ENCODE results near the gene PDZRN4. TPM values are rescaled to one million over a fixed set of nuclear protein-coding genes. Genes with fewer than 3 reads are reported as not detected.

PDZRN4 gene
- total RNA-seq, 1 experiment from 2014 or later = not detected

- Histone ChIP-seq H3K36me3 (ENCODE audit: insufficient read depth, low read length, poor library complexity, severe bottlenecking) (no peaks in the 10 kb centered on the region), H3K27ac (ENCODE audit: low read depth, low read length, poor library complexity, severe bottlenecking) (no peak overlapping the region), H3K4me3 (ENCODE audit: low read depth, low read length, poor library complexity, severe bottlenecking) (no peak overlapping the region), H3K9me3 (ENCODE audit: low read depth, low read length, poor library complexity, severe bottlenecking) (no peaks in the 10 kb centered on the region), H3K27me3 (replicated peaks; ENCODE audit: insufficient read depth, low read depth, low read length, poor library complexity) (no peaks in the 10 kb centered on the region), H3K4me1 (ENCODE audit: insufficient read depth, low read length, poor library complexity, severe bottlenecking) (no peaks in the 10 kb centered on the region)
- POLR2A ChIA-PET (ENCODE audit: low non-redundant PET) = no interaction called here
- BruUV-seq (replicated peaks) = no TSS peak
- CTCF ChIA-PET = no interaction called here
- intact Hi-C loops (cut with micrococcal nuclease; ENCODE audit: unreplicated experiment) = no loop called here
- no peak for DNase-seq (ENCODE audit: low spot score)
- TF ChIP-seq CTCF (conservative IDR thresholded peaks at IDR 0.05; ENCODE audit: low read depth, low read length) (no peak), EZH2 (IDR thresholded peaks at IDR 0.05; ENCODE audit: borderline replicate concordance, low read depth, low read length, poor library complexity, severe bottlenecking) (no peak)
These were observed 145.9 kb downstream of the PDZRN4 start for GRCh38 chr12:41333974-41334373.

GRCh38 chr12:41334390-41334789, 146.3 kb downstream of the PDZRN4 start:
- H3K4me1 ChIP-seq (ENCODE audit: insufficient read depth, low read length, poor library complexity, severe bottlenecking) = no peaks in the 10 kb centered on the region
- H3K9me3 ChIP-seq (ENCODE audit: low read depth, low read length, poor library complexity, severe bottlenecking) = no peaks in the 10 kb centered on the region
- intact Hi-C loops (cut with micrococcal nuclease; ENCODE audit: unreplicated experiment) = no loop called here
- POLR2A ChIA-PET (ENCODE audit: low non-redundant PET) = no interaction called here
- no peak for DNase-seq (ENCODE audit: low spot score)
- no peak overlapping the region for H3K27ac ChIP-seq (ENCODE audit: low read depth, low read length, poor library complexity, severe bottlenecking)
- BruUV-seq (replicated peaks) = no TSS peak
- no peaks in the 10 kb centered on the region for H3K27me3 ChIP-seq (replicated peaks; ENCODE audit: insufficient read depth, low read depth, low read length, poor library complexity)
- CTCF ChIA-PET = no interaction called here
- TF ChIP-seq CTCF (conservative IDR thresholded peaks at IDR 0.05; ENCODE audit: low read depth, low read length) = no peak
- TF ChIP-seq EZH2 (IDR thresholded peaks at IDR 0.05; ENCODE audit: borderline replicate concordance, low read depth, low read length, poor library complexity, severe bottlenecking) = no peak
- H3K4me3 ChIP-seq (ENCODE audit: low read depth, low read length, poor library complexity, severe bottlenecking) = no peak overlapping the region
- H3K36me3 ChIP-seq (ENCODE audit: insufficient read depth, low read length, poor library complexity, severe bottlenecking) = no peaks in the 10 kb centered on the region

GRCh38 chr12:41336041-41336549, 148.0 kb downstream of the PDZRN4 start:
- intact Hi-C loops (cut with micrococcal nuclease; ENCODE audit: unreplicated experiment) = no loop called here
- Histone ChIP-seq H3K4me3 (ENCODE audit: low read depth, low read length, poor library complexity, severe bottlenecking) (no peak overlapping the region), H3K27ac (ENCODE audit: low read depth, low read length, poor library complexity, severe bottlenecking) (no peak overlapping the region), H3K4me1 (ENCODE audit: insufficient read depth, low read length, poor library complexity, severe bottlenecking) (no peaks in the 10 kb centered on the region), H3K9me3 (ENCODE audit: low read depth, low read length, poor library complexity, severe bottlenecking) (no peaks in the 10 kb centered on the region), H3K27me3 (replicated peaks; ENCODE audit: insufficient read depth, low read depth, low read length, poor library complexity) (no peaks in the 10 kb centered on the region), H3K36me3 (ENCODE audit: insufficient read depth, low read length, poor library complexity, severe bottlenecking) (no peaks in the 10 kb centered on the region)
- CTCF ChIA-PET = no interaction called here
- POLR2A ChIA-PET (ENCODE audit: low non-redundant PET) = no interaction called here
- no peak for DNase-seq (ENCODE audit: low spot score)
- BruUV-seq (replicated peaks) = no TSS peak
- TF ChIP-seq EZH2 (IDR thresholded peaks at IDR 0.05; ENCODE audit: borderline replicate concordance, low read depth, low read length, poor library complexity, severe bottlenecking) (no peak), CTCF (conservative IDR thresholded peaks at IDR 0.05; ENCODE audit: low read depth, low read length) (no peak)
